HPDE6-E6E7 (cell line): ENCODE data around the gene LIFR.
A peak's percentile ranks its signal among the peaks of the same experiment; 100 is the strongest.

Experiments used
- DNase-seq: peaks from one replicate; pipeline ENCODE4 v3.0.0; 2011; ENCODE audit warnings: missing footprints; ENCODE audit errors: extremely low spot score

The LIFR gene

DNA sequence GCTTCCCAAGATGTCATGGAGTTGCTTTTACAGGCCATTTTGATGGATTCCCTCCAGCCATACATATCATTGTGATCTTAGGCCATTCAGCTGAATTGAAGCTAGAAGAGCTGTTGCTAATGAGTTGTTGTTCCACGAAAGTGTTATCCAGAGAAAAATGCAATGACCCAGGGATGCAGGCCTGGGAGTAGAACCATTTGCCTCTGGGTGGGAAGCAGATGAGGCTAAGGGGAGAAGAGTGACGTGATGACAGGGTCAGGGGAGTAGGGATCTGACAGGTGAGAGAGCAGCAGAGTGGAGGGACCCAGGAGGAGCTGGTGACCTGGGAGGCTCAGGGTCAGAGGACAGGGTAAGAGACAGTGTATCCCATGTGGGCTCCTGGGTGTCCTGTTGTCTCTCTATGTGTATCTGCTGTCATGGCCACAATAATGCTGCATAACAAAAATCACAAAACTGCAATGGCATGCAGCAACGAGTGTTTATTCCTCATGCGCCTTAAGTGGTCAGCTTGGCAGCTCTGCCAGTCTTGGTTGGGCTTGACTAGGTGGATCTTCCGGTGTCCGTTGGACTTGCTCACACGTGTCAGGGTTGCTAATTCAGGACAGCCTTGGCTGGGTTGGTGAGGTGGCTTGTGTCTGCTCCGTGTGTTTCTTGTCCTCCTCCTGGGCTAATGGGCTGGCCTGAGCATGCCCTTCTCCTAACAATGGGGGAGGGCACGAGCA lies 90.6 kb downstream of the LIFR start:
- DNase-seq = no peak

DNA sequence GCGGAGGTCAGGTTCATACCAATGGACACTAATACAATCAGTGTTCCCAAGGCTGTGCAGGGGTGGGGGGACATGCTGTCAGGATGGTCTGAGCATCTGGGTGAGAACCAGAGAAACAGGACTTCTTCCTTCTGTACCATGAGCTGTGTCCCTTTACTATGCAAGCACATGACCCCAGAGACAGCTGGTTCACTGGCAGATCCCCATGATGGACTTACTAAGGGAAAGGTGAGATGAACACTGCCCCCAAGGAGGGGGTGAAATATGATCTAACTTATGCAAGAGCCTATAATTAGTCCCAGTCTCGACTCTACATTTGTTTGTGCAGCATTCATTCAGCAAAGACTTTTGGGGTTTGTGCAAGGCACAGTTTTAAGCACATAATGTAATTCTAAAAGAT lies 91.4 kb downstream of the LIFR start:
- DNase-seq = no peak

DNA sequence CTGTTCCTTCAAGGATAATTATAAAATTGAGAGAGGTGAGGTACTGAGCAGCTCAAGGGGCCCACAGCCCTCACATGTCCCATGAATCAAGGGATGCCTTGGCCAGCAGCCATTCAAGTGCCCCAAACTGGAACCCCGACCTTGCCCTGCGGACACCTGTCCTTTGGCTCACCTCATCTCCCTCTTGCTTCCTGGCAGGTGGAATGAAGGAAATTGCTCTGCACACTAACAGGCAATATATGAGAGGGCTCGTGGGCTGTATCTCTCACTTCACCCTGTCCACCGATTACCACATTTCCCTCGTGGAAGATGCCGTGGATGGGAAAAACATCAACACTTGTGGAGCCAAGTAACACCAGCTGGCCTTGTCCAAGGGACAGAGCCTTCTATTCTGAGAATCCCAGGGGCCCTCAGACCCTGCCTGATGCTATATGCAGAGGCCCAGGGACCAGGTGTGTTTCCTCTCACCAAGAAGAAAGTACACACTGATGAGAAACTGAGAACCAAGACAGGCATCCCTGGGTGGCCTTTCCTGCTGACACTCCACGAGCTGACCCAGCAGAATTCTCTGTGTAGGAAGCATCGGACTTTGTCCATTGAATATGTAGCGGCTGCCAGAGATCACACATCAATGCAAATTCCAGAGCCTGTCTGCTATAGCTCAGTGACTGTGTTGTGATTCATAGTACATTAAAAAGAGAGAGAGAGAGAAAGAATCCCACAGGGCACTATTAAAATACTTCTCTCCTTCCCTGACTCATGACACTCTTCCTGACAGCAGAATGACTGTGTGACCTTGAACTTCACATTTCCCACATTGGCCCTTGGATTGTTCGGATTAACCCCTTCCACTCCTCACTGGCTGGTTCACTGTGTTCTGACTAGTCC lies 92.6 kb downstream of the LIFR start:
- peak; percentile 63 for DNase-seq

DNA sequence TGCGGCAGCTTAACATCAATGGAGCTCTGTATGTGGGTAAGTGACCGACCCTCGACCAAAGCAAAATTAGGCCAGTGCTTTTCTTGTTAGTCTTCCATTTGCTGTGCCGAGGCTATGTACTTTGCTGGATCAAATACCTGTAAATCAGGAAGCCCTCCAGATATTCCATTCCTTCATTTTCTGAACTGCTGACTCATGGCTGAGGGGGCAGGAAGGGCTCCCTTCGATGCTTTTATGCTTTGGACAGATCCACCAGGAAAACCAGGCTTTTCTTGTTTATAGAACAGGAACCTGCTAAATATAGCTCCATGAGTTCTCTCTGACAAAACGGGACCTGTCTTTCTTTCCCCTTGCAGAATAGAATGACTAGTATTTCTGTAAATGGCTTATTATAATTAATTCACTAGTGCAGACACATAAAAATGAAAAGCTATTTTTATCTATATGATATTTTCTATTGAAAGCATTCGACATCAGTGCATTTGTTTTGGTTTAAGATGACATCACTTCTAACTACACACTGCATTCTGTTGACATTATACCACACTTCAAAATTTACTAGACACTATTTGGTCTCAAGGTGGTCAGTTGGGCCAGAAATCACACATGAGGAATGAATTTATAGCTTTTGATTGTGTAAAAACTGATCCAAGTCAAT lies 93.3 kb downstream of the LIFR start:
- no peak for DNase-seq

DNA sequence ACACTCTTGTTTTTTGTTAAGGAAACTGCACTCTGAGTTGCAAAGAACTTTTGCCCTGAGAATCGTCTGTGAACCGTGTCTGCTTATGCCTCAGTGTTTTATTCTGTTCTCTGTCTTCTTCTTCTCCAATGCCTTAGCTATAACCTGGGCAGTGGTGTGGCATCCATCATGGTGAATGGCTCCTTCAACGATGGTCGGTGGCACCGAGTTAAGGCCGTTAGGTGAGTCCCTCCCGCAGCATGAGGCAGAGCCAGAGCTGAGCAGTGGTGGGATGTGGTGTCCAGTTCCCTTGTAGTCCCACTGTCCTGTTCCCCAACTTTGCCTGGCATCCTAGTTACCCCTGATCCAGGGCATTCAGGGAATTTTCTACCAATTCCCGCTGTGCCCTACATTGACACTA lies 98.3 kb downstream of the LIFR start:
- DNase-seq = no peak

DNA sequence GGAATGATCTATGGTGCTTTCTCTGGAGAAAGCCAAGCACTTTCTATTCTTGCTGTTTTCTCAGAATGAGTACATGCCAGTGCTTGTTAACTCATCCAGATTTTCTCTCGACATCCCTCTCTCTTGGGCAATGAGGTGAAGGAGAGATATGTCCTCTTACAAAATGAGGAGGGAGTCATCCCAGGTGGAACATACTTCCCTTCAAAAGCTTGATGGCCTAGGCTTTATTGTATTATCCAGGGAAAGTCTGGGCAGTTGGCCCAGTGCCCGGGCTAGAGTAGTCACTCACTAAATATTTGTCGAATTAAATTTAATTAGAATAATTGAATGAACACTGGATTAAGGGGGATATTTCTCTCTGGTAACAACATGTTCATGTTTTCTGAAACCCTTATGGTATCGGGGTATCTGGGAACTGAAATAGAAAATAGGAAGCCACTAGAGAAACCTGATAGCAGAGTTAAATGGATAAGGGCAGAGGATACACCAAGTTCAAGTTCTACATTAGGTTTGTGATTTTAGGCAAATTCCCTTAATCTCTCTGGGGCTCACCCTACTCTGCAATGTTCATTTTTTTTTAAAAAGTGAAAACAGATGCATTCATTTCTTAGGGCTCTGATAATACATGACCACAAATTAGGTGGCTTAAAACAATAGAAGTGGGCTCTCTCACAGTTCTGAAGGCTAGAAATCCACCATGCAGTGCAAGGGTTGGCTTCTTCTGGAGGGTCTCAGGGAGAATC lies 99.6 kb downstream of the LIFR start:
- DNase-seq = no peak

DNA sequence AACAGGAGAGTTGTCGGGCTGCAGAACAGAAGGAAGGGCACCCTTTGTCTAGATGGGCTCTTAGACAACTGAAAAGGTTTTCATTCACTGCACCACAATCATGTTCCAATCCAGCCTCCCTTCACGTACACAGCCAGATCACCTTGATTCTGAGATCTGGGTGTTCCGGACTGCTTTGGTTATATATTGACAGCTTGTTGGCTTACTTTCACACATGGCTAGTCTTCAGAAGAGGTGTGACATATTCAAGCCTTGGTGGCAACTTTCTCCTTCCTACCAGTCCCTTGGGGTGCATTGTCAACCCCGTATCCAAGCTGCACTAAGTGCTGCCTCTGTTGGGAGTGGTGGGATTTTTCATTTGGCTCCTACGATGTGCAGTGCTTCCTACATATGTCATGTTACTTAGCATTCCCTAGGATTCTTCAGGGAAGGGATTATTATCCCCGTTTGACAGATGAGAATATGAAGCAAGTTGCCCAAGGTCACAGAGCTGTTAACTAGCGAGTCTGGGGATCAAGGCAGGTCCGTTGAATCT lies 100.6 kb downstream of the LIFR start:
- no peak for DNase-seq

DNA sequence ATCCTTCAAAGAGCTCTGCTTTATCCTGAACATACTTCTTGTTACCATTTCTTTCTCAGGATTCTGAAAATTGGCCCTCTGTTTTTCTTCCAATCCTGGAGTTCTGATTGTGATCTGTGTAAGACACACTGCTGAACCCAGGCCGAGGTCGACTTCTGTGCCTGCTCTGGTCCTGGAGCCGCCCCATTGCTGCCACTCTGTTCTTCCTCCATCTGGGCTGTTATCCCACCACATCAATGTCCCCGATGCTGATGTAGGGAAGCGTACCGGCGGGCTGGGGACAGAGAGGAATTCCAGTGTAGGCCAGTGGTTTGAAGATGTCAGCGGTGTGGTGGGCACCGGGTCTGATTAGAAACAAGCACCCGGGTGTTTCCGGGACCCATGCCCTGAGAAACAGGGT lies 102.5 kb downstream of the LIFR start:
- no peak for DNase-seq

DNA sequence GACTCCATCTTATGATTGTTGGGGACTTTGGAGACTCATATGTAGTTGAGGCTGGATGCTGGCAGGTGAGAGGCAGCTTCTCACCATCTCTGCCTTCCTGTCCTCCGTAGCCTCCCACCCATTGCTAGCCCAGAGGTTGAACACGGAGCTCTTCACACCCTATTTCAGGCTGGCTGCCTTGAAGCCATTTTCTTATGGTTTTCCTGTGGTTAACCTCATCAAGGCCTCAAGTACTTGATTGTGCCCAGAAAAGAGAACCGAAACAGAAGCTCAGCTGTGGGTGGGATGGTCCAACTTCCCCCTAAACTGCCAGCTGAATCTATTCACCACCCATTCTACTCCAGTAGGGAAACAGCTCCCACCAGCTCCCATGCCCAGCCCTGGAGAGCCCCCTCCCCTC lies 102.9 kb downstream of the LIFR start:
- no peak for DNase-seq

DNA sequence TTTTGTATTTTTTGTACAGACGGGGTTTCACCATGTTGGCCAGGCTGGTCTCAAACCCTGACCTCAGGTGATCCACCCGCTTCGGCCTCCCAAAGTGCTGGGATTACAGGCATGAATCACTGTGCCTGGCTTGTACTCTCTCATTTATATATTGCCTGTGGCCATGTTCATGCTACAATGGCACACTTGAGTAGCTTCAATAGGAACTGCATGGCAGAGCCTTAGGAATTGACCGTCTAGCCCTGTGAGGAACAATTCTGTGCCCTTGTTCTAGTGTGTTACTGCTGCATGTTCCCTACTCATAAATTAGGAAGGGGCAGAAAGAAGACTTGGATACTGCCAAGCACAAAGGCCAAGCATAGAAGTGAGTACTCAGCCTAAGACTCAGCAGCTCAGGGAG lies 104.2 kb downstream of the LIFR start:
- no peak for DNase-seq

DNA sequence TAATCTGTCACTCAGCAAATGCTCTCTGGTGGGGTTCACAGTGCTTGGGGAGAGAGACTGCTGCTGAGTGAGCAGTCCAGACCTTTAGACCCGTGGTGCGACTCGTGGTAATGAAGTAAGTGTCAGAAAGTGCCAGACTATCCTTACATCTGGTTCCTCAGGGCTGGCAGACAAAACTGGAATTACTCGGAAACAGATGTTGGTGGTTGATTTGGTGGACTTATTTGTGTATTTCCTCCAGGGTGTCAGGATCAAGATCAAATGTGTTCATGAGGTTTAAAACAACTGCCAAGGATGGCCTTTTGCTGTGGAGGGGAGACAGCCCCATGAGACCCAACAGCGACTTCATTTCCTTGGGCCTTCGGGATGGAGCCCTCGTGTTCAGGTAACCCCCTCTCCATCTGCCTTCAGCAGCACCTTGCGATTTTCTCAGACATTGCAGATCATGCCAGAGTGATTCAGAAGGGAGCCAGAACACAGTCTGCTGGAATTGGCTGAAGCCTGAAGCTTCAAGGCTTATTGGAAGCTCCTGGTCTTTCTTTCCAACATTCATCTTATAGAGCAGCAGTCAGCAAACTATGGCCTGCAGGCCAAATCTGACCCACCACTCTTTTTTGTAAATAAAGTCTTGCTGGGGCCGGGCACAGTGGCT lies 105.2 kb downstream of the LIFR start:
- no peak for DNase-seq

DNA sequence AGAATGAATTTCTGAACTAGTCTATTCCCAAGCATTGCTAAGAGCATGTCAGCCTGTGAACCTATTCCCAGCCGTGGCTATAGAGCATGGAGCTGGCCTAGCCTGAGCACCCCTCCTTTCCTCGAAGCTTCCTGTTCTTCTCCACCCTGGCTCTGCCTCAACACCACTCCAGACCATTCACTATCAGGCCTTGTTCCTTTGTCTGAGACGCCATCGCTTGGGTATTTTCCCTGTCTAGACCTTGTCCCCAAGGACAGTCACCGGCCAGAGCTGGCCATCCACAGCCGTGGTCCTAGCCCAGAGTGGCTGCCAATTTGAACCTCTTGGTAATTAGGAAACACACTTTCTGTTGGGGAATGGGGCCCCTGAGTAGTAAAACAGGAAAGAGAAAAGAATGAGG lies 105.8 kb downstream of the LIFR start:
- no peak for DNase-seq

DNA sequence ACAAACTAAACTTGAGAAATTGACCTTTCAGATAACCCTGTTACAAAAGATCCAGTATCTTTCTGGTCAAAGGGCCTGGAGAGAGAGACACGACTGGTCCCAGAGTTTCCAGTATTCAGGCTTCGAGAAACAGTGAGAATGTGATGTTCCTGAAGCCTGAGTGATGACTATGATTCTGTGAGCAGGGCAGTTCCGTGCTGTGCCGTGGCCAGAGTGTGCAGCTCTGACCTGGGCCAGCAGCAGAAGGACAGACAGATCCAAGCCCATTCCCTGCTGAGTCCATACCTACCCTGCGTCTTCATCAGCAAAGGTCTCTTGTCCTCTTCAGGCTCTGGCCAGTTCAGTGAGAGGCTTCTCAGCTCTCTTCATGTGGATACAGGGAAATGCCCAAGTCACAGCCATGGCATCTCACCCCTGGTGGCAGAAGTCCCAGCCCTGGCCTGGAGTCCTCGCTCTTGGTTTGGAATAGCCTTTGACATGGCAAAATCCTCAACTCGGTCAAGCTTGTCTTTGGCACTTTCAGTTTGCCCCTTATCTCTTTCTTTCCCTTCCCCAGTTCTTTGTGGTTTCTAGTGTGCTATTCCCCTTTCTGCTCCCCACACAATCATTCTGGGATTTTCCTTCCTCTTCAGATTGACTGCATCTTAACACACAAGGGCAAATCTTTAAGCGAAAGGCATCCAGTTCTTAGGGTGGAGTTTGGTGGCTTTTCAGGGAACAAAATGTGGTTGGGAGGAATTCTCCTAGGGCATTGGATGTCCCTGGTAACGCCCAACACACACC lies 107.7 kb downstream of the LIFR start:
- DNase-seq = no peak

DNA sequence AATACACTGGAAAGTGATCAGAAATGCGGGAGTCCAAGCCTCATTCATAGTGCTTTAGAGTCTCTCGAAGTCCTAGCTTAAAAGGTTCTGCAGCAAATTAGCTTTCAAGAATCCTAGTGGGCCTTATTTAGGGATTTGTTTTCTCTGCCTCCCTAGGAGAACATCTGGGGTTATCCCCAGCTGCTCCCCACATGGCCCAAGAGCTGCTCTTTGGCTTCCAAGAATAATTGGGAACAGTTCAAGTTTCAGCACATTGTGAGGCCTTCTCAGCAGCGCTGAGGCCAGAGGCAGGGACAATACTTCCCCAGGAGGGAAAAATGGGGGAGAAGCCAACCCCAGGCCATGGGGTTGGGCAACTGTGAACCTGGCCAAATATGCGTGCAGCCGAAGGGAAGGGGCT lies 108.7 kb downstream of the LIFR start:
- DNase-seq = no peak

DNA sequence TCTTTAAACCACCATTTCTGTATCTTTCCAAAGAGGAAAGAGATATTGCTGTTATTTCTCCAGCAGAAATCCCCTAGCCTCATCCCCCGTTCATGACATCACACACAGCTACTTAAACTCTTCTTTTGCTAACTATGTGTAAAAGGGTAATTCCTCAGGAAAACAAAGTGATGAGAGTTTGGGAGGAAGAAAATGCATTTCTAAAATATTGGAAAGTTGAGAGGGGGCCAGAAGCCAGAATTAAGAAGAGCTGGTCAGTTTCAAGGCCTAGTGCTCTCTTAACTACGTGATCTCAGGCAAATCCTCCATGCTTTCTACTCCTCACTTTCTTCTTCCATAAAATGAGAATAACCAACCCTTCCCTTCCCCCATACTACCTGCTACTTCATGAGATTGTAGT lies 109.4 kb downstream of the LIFR start:
- DNase-seq = no peak

DNA sequence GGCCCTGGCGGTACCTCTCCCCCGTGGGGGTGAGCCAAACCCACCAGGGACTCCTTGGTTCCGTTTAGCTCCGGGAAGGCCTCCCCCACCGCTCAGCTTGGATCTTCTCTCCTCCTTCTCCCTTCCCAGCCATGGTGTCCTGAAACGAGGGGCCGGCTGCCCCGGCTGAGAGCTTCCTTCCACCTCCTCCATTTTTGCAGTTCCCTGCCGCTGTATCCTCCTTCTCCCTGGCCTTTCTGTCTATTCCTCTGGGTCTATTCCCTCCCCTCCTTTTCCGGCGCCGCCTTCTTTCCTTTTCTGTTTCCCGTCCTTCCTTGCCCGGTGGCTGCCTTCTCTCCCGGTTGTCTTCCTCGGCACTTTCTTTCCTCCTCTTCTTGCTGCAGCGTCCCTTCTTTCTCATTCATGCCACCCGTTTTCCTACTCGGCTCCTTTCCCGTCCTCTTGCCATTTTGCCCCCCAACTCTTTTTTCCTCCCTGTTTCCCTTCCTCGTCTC lies 110.4 kb downstream of the LIFR start:
- DNase-seq = no peak

DNA sequence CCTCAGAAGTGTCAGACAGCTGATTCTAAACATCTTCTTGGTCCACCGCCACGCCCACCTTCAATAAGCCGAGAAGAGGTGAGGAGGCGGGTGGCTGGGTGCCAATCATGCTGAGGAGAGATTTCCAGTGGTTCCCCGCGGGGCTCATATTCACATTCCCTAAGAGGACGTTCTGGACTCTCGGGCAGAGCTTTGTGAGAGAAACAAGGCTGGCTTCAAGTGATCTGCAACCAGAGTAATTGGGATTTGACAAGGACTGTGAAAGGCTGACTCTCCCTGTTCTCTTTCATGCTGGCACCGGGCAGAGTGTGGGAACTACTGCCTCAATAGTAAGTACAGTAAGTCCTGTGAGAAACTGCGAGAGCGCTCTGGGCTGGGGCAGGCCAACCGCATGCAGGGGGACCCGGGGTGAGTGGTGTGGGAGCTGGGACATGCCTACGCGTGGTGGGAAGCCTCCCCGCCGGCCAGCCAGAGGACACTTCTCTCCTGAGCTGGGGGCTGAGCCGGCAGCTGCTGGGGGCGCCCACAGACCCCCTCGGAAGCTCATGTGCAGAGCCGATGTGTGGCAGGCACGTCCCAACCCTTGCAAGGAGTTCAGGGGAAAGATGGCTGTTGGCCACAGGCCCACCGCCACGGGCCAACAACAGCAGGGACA lies 110.9 kb downstream of the LIFR start:
- DNase-seq = no peak

DNA sequence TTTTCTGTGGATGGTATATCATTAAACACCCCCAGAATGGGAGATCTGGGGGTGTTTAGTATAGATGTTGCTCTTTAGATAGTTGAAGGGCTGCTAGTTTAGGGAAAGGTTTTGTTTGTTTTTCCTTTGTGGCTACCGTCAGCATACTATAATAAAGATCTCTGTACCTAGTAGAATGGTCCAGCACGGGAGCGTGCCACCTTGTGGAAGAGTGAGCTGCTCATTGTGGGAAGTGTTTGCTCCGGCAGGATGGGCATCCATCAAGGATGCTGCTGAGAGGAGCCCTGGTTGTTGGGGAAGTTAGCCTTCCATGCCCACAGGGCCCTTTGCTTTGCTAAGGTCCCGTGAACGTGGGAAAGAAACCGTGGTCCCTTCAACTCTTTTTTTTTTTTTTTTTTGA lies 113.1 kb downstream of the LIFR start:
- no peak for DNase-seq

DNA sequence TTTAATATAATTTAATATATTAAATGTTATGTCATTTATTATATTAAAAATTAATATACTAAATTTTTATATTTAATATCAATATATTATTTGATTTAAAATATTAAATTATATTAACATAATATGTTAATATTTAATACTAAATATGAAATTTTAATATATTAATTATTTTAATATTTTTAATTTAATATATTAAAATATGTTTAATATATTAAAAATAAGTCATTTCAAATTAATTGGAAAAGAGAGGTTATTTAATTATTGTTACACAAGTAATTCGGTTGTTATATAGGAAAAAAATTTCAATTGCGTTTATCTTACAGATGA lies 114.2 kb downstream of the LIFR start:
- no peak for DNase-seq
